Activated T-helper 1 cell treated with Interleukin-2 at 50 U/mL for 16 hours (primary cell): ENCODE measurements around the gene RAB7A.
A peak's percentile ranks its signal among the peaks of the same experiment; 100 is the strongest.

Experiments
- DNase-seq: peaks from one replicate; pipeline ENCODE4 v3.0.0-alpha.2; 2020; ENCODE audit warnings: low read depth

RAB7A gene

GRCh38 chr3:128787256-128788253, 61.6 kb downstream of the RAB7A start:
- DNase-seq = no peak

- DNase-seq = no peak
These were observed 62.4 kb downstream of the RAB7A start for GRCh38 chr3:128788268-128788869.

- no peak for DNase-seq
These were observed 68.2 kb downstream of the RAB7A start for GRCh38 chr3:128794067-128794768.

DNA sequence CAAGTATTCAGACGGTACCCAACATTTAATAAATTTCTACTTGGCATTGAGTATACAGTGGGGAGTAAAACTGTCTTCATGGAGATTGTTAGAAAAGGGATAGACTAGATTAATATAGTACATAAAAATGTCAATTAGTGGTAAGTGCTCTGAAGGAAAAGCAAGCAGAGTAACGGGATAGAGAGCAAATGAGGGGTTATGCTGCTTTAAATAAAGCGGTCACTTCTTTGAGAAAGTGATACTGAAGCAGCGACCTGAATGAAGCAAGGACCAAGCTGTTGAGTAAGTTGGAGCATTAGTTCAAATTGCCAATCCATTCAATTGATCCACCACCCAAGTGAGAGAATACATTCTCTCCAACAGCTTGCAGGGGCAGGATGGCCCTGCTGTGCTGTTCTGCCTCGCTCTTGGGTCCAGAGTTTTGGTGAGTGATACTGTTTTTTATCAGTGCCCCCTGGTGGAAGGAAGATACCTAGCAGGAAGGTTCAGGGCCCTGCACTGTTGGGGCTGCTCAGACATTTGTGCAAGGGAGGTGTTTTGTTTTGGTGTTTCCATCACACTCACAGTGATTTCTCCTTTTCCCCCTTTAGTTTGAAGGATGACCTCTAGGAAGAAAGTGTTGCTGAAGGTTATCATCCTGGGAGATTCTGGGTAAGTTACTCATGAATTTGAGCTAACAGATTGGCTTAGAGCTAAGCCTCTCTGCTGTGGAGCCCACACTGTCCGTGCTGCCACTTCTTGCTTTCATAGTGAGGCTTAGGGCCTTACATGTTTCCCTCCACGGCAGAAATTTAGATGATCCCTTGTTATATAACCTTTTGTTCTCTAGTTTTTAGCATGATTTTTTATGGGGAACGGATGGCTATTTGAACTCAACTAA, 69.0 kb downstream of the RAB7A start:
- peak; percentile 30 for DNase-seq

DNA sequence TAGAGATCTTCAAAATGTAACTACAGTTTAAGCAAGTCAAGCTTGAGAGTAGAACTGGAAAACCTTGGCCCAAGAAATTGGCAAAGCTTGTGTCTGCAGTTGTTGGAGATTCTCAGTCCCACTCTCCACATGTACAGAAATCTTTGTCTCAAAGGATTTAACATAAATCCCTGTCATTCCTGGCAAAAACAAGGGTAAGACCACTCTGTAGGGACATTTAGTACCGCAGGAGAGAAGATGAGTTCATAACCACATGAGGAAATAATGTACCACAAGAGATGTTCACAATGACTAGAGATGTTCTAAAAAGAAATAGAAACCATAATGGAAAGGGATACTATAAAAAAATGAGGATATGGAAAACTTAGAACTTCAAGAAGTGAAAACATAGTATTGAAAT, 73.7 kb downstream of the RAB7A start:
- DNase-seq = no peak

GRCh38 chr3:128800241-128801187, 74.5 kb downstream of the RAB7A start:
- DNase-seq = no peak

DNA sequence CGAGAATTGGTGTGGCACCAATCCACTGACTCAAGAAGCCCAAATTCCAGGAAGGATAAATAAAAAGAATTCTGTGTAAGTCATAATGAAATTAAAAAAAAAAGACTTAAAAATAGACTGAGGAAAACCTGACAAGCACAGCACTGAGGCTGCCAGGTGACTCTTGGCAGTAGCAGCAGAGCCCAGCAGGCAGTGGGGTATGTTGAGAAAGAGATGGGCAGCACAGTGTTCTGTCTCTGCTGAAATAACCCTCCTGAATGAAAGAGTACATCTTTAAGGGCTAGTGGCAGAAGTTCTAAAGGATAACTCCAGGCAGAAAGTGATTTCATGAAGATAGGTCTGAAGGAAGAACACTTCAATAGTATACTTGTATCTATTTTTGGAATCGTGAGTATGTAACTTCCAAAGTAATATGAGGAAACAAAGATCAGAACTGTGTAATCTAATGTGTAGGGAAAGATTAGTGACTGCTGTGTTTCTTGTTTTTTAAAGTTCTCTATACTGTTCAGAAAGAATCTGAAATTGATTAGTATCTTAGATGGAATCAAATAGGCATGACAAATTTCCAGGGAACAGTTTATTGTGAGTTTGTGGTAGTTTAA, 75.9 kb downstream of the RAB7A start:
- no peak for DNase-seq

DNA sequence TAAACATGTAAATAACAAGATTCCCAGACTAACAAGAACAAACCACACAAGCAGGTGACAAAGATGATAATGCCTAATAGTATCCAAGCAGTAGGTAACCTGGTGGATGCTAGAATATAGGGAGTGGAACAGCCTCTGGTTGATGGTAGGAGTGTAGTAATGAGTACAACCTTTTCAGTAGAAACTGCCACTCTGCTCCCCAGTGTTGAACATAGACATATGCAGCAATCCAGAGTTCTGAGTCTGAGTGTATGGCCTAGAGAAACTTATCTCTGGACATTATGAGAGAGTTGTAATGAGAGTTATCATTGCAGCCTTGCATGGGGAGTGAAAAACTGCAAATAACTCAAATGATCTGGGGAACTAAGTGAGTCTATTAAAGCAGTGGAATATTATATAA, 77.3 kb downstream of the RAB7A start:
- DNase-seq = no peak

GRCh38 chr3:128804017-128804810, 78.2 kb downstream of the RAB7A start:
- no peak for DNase-seq

GRCh38 chr3:128804811-128805155, 78.8 kb downstream of the RAB7A start:
- no peak for DNase-seq

- DNase-seq = no peak
These were observed 79.8 kb downstream of the RAB7A start for GRCh38 chr3:128805772-128806171.

- DNase-seq = no peak
These were observed 80.6 kb downstream of the RAB7A start for GRCh38 chr3:128806588-128806987.

DNA sequence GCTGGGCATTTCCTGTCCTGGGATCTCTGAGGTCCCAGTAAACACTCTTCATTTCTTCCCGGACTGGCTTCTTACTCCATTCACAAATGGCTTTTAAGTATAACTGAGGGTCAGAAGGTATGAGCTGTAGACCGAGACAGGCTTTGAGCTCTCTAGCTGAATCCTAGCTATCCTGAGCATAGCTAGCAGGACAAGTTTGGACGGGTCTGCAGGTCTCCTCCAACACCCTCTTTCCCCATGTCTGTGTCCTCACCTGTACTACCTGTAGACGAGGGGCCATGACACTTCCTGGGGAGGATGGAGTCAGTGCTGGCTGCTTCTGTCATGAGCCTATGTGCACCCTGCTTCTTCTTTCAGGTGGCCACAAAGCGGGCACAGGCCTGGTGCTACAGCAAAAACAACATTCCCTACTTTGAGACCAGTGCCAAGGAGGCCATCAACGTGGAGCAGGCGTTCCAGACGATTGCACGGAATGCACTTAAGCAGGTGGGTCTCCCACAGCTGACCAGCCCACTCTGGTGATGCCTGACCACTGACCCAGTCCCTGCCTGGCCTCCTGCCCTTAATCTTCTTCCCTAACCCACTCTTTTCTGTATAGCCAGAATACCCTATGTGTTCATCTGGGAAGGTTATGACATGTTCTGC, 81.3 kb downstream of the RAB7A start:
- DNase-seq = no peak

DNA sequence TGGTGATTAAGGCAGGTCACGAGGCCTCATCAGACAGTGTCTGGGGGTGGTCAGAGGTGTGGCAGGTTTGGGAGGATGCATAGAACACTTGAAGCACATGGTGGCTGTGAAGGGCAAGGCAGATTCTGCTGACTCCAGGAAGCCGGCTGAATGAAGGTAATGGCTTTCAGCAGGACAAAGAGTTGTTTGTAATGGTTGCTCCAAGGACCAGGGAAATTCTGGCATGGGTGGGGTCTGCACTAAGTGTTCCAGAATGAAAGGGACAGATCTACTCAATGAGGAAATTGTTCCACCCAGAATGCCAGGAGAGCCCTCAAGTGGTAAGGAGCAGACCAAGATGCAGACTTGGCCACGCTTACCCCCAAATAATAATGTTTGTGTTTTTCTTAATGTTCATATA, 82.7 kb downstream of the RAB7A start:
- no peak for DNase-seq

GRCh38 chr3:128813097-128813496, 87.1 kb downstream of the RAB7A start:
- no peak for DNase-seq

DNA sequence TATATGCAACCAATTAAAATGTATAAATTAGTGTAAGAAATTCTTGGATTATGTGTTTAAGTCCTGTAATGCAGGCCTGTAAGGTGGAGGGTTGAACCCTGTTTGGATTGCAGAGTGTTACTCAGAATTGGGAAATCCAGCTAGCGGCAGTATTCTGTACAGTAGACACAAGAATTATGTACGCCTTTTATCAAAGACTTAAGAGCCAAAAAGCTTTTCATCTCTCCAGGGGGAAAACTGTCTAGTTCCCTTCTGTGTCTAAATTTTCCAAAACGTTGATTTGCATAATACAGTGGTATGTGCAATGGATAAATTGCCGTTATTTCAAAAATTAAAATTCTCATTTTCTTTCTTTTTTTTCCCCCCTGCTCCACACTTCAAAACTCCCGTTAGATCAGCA, 88.1 kb downstream of the RAB7A start:
- DNase-seq = no peak

- no peak for DNase-seq
These were observed 88.7 kb downstream of the RAB7A start for GRCh38 chr3:128814519-128815317.
